Measurements from ENCODE around the gene PRPF8. TPM values are rescaled to one million over a fixed set of nuclear protein-coding genes. Genes with fewer than 3 reads are reported as not detected.

PRPF8 gene
- polyA plus RNA-seq, 1 donor from 2014 or later: 56.9 TPM

- H3K9ac ChIP-seq (ENCODE audit: low read length): no peak overlapping the region
- H3K9me2 ChIP-seq (ENCODE audit: insufficient read depth, low read length): no peaks in the 10 kb centered on the region
- H3K27ac ChIP-seq (ENCODE audit: low read length): no peak overlapping the region
- no peaks in the 10 kb centered on the region for H3K27me3 ChIP-seq (ENCODE audit: insufficient read depth, low read depth, low read length)
- H3K36me3 ChIP-seq (ENCODE audit: insufficient read depth, low read length): no peaks in the 10 kb centered on the region
- no peak overlapping the region for H3K4me2 ChIP-seq (ENCODE audit: low read length)
- H3K79me2 ChIP-seq (replicated peaks; ENCODE audit: insufficient read depth, low read length): no peaks in the 10 kb centered on the region
- no peaks in the 10 kb centered on the region for H3K9me3 ChIP-seq (ENCODE audit: low read length)
- H2AFZ ChIP-seq (ENCODE audit: low read depth, low read length): no peak overlapping the region
- TF ChIP-seq SMC3 (conservative IDR thresholded peaks at IDR 0.05; ENCODE audit: poor library complexity) (no peak), CTCF (IDR thresholded peaks at IDR 0.05; ENCODE audit: poor library complexity, severe bottlenecking) (no peak), POLR2AphosphoS5 (IDR thresholded peaks at IDR 0.05) (no peak), REST (IDR thresholded peaks at IDR 0.05; ENCODE audit: borderline replicate concordance) (no peak), EZH2 (IDR thresholded peaks at IDR 0.05; ENCODE audit: borderline replicate concordance, insufficient read depth, low read length, poor library complexity, severe bottlenecking) (no peak), RAD21 (conservative IDR thresholded peaks at IDR 0.05) (no peak), TAF1 (IDR thresholded peaks at IDR 0.05; ENCODE audit: low read depth) (no peak), EP300 (conservative IDR thresholded peaks at IDR 0.05; ENCODE audit: poor library complexity, severe bottlenecking) (no peak), MXI1 (conservative IDR thresholded peaks at IDR 0.05; ENCODE audit: poor library complexity, severe bottlenecking) (no peak)
- H4K20me1 ChIP-seq (ENCODE audit: insufficient read depth): no peaks in the 10 kb centered on the region
- no peaks in the 10 kb centered on the region for H3F3A ChIP-seq (ENCODE audit: insufficient read depth, low read length, poor library complexity, severe bottlenecking)
- no peak overlapping the region for H3K4me3 ChIP-seq (ENCODE audit: low read length)
These were observed 43.4 kb upstream of the PRPF8 start for GRCh38 chr17:1727876-1728630.

DNA sequence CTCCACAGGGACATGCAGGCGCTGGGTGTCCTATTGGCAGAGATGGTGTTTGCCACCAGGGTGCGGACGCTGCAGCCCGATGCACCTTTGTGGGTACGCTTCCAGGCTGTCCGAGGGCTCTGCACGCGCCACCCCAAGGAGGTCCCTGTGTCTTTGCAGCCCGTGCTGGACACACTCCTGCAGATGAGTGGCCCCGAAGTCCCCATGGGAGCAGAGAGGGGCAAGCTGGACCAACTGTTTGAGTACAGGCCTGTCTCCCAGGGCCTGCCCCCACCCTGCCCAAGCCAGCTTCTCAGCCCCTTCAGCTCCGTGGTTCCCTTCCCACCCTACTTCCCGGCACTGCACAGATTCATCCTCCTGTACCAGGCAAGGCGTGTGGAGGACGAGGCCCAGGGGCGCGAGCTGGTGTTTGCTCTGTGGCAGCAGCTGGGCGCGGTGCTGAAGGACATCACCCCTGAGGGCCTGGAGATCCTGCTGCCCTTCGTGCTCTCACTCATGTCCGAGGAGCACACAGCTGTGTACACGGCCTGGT, 42.7 kb upstream of the PRPF8 start:
- H3K4me3 ChIP-seq (ENCODE audit: low read length): no peak overlapping the region
- no peaks in the 10 kb centered on the region for H3K9me3 ChIP-seq (ENCODE audit: low read length)
- H3K9ac ChIP-seq (ENCODE audit: low read length): no peak overlapping the region
- H4K20me1 ChIP-seq (ENCODE audit: insufficient read depth): no peaks in the 10 kb centered on the region
- H2AFZ ChIP-seq (ENCODE audit: low read depth, low read length): no peak overlapping the region
- H3F3A ChIP-seq (ENCODE audit: insufficient read depth, low read length, poor library complexity, severe bottlenecking): no peaks in the 10 kb centered on the region
- H3K36me3 ChIP-seq (ENCODE audit: insufficient read depth, low read length): no peaks in the 10 kb centered on the region
- H3K9me2 ChIP-seq (ENCODE audit: insufficient read depth, low read length): no peaks in the 10 kb centered on the region
- TF ChIP-seq REST (IDR thresholded peaks at IDR 0.05; ENCODE audit: borderline replicate concordance) (no peak), TAF1 (IDR thresholded peaks at IDR 0.05; ENCODE audit: low read depth) (no peak), SMC3 (conservative IDR thresholded peaks at IDR 0.05; ENCODE audit: poor library complexity) (no peak), MXI1 (conservative IDR thresholded peaks at IDR 0.05; ENCODE audit: poor library complexity, severe bottlenecking) (no peak), RAD21 (conservative IDR thresholded peaks at IDR 0.05) (no peak), EP300 (conservative IDR thresholded peaks at IDR 0.05; ENCODE audit: poor library complexity, severe bottlenecking) (no peak), POLR2AphosphoS5 (IDR thresholded peaks at IDR 0.05) (no peak), EZH2 (IDR thresholded peaks at IDR 0.05; ENCODE audit: borderline replicate concordance, insufficient read depth, low read length, poor library complexity, severe bottlenecking) (no peak), CTCF (IDR thresholded peaks at IDR 0.05; ENCODE audit: poor library complexity, severe bottlenecking) (no peak)
- H3K4me2 ChIP-seq (ENCODE audit: low read length): no peak overlapping the region
- no peaks in the 10 kb centered on the region for H3K27me3 ChIP-seq (ENCODE audit: insufficient read depth, low read depth, low read length)
- H3K79me2 ChIP-seq (replicated peaks; ENCODE audit: insufficient read depth, low read length): no peaks in the 10 kb centered on the region
- H3K27ac ChIP-seq (ENCODE audit: low read length): no peak overlapping the region

Measured in neural cell (in vitro differentiated cells).